Colon (tissue), 2 donors: ENCODE measurements around the gene NTNG2.

Source experiments
- FAIRE-seq: peaks from 2 replicates; lab custom pipeline; 2012; peaks lifted over from hg19 to GRCh38; lab: Jason Lieb, UNC
- donor health status: control.
- donor health status: control.

NTNG2 gene

DNA sequence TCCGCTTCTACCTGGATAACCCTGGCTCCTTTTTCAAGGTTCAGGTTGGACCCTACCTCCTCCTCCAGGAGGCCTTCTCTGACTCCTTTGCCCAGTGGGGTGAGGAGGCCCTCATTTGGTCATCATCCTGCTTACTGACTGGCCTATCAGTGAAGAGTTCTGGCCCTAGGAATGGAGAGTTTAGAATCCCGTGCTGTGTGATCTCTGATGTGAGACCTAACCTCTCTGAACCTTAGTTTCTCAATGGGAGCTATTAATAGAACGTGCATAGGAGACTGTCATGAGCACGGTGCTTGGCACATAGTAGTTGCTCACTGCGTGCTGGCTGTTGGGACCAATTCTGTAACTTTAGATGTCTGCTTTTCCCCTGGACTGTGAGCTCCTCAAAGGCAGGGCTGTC, 10.3 kb downstream of the NTNG2 start:
- FAIRE-seq: no peak

DNA sequence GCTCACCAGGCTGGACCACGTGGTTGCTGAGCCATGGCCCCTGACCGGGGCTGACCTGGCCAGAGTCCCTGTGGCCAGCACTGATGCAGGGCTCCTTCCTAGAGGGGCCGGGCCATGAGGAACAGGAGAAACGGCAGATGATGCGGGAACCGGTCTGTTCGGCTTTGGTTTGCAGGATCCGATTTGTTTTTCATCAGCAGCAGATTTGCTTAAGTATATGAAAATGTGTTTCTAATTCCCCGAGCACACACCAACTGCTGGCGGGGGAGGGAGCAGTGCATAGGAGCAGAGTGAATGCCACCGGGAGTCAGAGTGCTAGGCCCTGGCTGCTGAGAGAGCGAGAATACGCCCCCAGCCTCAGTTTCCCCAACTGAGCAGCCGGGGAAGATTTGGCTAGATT, 13.6 kb downstream of the NTNG2 start:
- FAIRE-seq: no peak

DNA sequence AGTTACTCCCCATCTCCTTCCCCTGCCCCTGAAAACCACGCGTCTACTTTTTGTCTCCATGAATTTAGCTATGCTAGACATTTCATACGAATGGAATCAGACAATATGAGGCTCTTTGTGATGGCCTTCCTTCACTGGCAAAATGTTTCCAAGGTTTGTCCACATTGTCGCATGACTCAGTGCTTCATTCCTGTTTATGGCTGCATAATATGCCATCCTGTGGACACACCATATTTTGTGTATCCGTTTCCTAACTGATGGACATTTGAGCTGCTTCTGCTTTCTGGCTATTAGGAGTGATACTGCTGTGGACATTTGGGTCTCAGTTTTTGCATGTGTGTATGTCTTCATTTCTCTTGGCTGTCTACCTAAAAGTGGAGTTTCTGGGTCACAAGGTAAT, 14.5 kb downstream of the NTNG2 start:
- no peak for FAIRE-seq

DNA sequence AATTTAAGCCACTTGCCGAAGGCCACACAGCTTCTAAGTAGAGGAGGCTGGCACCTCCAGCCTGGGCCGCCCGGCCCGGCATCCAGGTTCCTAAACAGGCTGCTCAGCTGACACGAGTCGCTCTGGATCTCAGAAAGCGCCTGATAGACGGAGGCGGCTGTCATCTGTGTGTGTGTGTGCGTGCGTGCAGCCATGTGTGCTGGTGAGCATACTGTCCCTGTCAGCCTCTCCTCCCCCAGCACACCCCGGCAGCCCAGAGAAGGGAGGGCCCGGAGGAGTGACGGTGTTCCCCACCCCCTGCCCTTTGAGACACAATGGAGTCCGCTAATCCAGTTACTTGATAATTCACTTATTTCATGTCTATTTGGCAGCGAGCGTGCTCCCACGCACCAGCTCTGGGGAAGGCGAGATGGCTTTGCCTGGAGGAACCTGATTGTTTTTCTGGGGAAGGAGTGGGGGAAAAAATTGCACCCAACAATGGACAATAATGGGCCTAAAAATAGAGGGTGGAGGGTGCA, 20.0 kb downstream of the NTNG2 start:
- FAIRE-seq: no peak

DNA sequence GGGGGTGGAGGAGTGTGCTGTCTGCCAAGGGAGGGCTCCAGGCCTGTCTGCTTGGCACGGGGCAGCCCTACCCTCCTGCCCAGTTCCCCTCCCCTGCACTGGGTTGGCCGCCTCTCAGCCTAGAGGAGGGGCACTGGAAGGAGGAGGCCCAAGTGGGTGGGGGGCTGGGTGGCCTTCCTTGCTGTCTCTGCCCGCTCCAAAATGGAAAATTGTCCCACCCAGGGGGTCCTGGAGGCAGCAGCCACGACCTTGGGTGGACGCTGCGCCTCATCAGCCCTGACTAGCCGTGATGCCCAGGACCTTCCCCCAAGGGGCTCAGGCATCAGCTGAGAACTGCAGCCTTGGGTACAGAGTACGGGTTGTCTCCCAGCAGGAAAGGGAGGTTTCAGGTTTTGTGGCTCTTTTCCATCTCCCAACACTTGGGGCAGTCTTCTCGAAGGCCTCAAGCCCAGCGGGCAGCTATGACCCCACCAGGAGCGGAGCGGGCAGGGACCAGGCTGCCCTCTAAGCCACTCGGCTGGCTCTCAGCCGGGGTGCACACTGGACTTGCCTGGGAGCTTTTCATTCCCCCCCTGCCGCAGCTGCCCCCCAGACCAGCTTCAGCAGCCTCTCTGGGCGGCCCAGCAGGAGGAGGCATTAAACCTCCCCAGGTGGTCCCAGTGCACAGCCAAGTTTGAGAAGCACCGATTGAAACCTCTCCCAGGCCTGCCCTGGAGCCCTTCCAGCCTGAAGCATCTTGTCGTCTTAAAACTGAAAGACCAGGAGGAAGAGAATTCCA, 20.6 kb downstream of the NTNG2 start:
- no peak for FAIRE-seq

DNA sequence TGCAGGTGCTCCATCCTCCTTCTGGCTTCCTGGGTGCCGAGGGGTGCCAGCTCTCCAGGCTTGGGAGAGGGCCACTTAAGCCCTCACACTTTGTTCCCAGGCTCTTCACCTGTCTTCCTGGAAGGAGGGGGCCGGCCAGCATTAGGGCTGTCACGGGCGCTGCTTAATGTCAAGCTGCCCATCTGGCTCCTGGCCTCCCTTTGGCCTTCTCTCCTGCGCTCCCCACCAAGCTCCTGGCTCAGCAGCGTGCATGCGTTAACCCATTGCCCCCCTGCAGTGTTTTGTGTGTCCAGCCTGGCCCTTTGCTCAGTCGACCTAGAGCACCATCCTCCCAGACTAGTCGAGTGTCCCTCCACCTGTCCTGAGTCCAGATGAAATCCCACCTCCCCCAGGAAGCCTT, 21.3 kb downstream of the NTNG2 start:
- no peak for FAIRE-seq

DNA sequence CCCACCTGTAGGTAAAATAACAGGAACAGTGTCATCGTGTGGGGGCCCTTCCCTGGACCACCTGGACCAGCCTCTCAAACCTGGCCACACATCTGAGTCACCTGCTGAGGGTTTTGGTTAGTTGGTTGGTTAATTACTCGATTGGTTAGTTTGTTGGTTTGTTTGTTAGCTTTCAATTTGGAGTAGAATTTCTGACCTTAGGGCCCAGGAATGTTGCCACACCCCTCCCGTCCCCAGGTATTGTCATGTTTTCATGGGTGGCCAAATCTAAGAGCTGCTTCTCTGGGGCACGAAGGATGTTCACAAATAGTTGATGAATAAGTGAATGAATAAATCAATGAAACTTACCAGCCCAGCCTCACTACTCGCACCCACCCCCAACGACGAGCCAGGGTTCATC, 21.9 kb downstream of the NTNG2 start:
- FAIRE-seq: no peak

DNA sequence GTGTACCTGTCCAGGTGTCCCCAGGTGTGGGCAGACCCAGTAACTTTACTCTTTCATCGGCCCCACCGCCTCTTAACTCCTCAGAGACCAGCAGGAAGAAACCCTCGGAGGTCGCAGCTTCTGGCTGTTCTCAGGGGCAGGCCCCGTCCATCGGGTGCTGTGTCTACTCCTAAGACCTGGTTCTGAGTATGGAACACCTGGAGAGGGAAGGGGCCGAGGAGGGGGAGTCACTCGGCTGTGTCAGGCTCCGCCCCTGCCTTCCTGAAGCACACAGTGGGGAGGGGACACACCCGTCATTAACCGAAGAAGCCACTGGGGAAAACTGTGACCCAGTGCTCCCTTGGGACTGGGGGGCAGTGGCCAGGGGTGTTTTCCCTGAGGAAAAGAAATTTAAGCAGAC, 22.3 kb downstream of the NTNG2 start:
- FAIRE-seq: no peak

DNA sequence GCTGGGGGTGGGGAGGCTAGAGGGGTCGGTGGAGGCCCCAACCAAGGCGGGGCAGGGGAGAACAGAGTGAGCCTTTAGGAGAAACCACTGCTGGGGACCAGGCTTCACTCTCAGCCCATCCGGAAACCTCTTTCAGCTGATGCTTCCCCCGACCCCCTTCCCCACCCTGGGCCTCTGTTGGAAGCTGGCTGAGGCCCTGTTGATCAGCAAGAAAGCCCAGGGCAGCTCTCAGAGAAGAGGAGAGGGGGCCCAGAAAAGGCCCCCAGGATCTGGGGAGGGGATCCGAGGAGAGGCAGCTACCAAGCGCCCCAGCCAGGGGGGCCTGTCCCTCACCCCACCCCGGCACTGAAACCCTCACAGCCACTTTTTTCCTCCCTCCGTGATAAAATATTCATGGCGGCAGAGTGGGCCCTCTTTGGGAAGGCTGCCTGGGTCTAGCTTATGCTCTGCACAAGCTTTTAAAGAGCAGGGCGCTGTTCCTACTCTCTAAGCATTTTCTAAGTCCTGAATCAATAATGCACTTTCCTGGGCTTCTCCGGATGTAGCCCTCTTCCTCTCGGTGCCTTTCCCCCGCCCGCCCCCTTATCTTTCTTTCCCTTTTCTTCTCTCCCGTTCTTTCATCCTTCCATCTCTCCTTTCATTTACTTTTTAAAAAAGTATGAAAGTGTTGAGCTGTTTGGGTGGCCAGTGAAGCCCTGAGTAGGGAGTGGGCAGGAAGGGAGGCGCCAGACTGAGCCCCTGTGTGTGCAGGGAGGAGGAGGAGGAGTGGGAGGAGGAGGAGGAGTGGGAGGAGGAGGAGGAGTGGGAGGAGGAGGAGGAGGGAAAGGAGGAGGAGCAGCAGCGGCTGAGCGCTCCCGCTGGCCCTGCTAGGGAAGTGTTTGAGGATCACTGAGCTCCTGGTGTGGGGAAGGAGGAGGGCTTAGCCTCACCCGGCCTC, 23.5 kb downstream of the NTNG2 start:
- no peak for FAIRE-seq

DNA sequence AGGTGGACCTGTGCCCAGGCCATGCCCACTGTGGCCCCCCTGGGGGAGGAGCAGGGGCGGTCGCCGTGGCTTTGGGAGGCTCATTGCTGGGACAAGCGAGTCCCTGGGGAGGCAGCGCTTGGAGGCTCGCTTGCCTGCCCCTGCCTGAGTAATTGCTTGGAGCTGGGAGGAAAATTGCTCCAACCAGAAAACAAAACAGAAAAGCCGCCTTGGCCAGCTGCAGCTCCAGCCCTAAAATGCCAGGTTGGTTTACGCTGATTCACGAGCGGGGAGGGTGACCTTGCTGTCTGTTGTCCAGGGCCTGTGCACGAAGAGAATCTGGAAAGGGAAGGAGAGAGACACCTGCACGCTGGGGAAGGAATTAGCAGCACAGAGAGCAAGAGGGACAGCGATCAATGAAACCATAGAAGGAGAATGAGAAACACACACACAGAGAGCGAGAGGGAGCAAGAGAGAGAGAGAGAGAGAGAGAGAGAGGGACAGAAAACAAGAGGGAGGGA, 25.3 kb downstream of the NTNG2 start:
- FAIRE-seq: no peak

DNA sequence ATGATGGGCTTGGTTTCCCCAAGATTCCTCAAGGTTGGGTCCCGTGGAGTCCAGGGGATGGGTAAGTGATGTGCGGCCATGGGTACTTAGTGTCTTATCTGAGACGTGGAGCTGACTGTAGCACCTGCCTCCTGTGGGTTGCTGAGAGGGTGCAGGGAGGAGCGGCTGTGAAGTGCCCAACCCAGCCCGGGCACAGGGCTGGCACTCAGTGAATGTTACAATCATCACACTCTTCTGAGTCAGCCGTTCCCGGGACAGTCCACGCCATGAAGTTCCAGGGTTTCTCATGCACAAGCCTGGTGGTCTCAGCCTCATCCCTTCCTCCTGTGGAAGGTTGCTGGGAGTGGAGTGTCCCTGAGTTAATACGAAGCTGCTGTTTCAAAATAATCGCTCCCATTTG, 29.1 kb downstream of the NTNG2 start:
- no peak for FAIRE-seq

DNA sequence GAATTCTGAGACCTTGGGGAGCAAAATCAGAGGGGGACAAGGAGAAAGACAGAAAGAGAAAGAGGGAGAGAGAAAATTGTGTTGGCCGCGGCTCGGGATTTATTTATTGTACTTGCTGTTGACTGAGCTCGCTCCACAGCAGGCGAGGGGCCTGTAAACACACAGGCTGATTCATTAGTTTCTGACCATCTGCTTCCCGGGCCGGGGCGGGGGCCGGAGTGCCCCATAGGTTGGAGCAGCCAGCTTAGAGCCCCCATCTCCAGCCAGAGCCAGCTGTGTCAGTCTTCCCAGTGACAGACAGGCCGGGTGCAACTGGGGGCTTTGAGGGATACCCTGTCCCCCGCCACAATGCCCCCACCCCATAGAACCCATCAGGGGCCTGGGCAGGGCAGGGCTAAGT, 30.9 kb downstream of the NTNG2 start:
- no peak for FAIRE-seq

DNA sequence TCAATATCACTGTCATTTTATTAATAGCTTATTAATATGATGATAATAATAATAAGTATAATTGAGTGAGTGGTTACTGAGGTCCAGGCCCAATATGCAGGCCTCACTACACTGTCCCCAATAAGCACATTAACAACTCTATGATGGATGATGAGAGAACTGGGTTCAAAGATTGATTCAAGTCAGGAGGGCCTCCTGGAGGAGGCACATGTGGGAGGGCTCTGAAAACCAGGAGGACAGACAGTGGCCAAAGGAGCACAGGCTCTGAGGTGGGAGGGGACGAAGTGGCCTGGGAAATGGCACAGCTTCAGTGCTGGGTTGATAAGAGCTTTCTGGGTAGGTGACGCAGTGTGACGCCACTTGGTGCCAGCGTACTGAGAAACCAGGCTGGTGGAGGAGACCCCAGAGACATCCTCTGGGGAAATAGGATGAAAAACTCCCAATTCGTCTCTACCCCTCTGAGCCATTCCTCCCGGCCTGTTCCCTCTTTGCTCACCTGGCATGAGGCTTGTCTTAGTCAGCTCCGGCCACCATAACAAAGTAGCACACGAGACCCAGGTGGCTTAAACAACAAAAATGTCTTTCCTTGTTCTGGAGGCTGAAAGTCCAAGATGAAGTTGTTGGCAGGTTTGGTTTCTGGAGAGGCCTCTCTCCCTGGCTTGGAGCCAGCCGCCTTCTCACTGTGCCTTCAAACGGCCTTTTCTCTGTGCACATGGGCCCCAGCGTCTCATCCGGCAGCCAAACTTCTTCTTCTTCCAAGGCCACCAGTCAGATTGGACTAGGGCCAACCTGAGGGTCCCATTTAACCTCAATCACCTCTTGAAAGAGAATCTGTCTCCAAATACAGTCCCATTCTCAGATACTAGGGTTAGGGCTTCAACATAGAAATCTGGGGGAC, 31.6 kb downstream of the NTNG2 start:
- no peak for FAIRE-seq

DNA sequence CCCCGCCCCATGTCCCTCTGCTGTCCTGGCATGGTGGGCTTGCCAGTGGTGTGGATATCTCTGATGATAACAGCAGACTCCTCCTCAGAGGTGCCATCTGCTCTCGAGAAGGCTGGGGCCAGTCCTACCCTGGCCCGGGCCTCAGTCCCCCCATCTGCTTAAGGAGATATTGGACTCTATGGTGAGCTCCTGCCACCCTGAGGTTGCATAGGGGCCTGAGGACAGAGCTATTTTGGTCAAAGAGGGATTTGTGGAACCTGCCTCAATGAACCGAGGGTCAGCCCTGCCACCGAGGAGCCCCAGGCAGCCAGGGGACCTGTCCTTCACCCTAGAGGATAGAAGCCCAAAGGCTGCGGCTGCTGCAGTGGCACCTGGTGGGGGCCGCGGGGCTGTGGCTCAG, 32.6 kb downstream of the NTNG2 start:
- FAIRE-seq: no peak

DNA sequence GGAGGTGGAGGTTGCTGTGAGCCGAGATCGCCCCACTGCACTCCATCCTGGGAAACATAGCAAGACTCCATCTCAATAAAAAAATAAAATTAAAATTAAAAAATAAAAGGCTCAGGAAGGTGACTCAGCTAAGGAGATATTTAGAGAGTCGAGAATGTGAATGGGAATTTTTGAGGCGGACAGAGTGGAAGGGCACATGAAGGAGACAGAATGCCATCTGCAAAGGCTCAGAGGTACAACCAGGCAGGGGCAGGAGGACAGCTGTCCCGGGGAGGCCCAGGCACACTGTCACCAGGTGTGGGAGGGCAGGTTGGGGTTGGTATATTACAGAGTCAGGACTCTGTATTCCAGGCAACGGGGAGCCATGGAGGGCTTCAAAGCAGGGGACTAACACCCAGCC, 35.5 kb downstream of the NTNG2 start:
- no peak for FAIRE-seq

DNA sequence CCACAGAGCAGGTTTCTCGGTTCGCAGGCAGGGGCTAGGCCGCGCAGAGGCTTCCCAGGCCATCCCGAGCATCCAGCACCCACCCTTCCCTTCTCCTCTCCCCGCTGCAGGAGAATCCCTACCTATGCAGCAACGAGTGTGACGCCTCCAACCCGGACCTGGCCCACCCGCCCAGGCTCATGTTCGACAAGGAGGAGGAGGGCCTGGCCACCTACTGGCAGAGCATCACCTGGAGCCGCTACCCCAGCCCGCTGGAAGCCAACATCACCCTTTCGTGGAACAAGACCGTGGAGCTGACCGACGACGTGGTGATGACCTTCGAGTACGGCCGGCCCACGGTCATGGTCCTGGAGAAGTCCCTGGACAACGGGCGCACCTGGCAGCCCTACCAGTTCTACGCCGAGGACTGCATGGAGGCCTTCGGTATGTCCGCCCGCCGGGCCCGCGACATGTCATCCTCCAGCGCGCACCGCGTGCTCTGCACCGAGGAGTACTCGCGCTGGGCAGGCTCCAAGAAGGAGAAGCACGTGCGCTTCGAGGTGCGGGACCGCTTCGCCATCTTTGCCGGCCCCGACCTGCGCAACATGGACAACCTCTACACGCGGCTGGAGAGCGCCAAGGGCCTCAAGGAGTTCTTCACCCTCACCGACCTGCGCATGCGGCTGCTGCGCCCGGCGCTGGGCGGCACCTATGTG, 36.1 kb downstream of the NTNG2 start:
- no peak for FAIRE-seq

DNA sequence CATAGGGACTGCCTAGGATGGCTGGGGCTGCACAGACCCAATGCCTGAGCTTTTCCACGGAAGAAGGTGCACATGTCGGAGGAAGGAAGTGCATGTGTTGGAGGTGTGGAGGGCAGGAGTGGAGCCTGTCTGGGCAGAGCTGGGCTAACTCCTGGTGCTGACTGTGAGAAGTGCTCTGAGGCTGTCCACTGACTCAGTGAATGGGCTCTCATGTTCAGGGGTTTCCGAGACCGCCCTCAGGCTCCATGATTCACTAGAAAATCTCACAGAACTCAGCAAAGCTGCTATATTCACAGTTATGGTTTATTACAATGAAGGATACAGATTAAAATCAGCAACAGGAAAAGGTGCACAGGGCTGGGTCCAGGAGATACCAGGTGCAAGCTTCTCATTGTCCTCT, 37.2 kb downstream of the NTNG2 start:
- FAIRE-seq: no peak

DNA sequence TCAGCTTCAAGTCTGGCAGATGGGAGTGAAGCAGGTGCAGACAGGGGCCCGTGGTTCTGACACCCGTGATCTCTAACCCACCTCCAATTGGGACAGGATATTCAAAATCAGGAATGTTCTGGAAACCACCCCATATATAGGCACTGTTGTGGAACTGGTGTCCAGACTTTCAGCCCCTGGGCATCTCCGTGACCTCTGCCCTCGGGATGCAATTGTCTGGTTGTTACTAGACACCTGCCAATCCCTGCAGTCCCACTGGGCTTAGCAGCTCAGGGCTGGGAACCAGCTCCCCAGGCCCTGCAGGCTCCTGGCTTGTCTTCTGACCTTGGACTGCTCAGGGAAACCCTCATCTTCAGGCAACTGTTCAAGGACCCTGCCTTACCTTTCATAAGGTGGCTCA, 38.8 kb downstream of the NTNG2 start:
- FAIRE-seq: no peak

DNA sequence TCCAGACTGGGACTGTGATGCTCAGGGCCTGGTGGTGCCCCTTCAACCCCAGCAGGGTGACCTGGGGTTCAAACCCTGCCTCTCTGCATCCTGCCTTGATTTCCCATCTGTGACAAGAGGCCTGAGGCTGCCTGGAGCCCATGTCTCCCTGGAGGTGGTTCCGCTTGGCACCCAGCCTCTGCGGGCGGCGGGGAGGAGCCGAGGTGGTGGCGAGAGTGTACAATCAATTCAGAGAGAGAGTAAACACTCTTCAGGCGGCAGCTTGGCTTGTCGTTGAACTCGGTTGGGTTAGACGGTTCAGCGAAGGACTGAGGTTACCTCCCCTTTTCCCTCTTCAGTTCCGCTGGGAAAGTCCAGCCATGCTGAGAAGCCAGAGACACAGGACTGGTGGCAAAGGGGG, 39.3 kb downstream of the NTNG2 start:
- FAIRE-seq: no peak

DNA sequence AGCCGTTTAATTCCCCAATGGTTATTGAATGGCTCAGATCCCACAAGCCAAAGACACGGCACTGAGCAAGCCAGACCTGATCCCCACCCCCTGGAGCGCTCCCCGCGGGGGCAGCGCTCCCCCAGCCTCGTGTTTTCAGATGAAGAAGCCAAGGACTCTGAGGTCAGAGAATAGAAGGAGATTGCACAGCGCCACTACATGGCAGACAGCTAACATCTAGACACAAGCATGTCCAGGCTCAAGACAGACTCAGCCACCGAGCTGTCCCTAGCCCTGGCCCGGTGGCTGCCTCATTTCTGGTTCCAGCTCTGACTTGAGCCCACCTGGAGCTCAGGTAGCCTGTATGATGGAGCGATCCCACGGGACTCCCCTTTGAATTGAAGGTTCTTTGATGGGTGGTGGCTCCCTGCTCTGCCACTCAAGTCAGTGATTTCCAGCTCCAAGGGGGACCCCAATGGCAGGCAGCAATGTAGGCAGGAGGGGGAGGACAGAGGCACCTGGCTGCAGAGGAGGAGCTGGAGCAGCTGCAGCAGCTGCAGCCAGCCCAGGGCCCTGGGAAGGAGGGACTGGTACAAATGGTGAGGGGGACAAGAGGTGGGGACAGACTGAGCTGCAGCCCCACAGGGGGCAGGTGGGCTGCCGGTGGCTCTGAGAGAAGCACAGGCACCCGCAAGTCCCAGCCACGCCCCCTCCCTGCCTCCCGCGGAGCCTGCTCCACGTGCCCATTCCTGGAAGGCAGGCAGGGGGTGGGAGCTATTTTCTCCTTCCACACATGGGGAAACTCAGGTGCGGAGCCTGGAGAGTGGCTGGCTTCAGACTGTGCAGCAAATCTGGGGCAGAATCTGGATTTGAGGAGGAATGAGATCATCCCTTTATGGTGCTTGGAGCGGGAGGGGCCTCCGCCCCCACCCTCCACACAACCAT, 40.2 kb downstream of the NTNG2 start:
- FAIRE-seq: no peak
